HEK293 (cell line): ENCODE results near the gene NEDD1.

Experiments
- CTCF ChIA-PET: fragments of 350-600 bp; formaldehyde crosslinking; extraction: SDS; loops from one replicate; lab custom pipeline; 2021; ENCODE audit warnings: antibody characterized with exemption; lab: Yijun Ruan, JAX
- POLR2A ChIA-PET: fragments of 300-600 bp; formaldehyde crosslinking; extraction: SDS; loops from one replicate; lab custom pipeline; 2020; ENCODE audit warnings: antibody characterized with exemption, inconsistent platforms; lab: Yijun Ruan, JAX
- H3K27ac ChIP-seq: fragments of 200-500 bp; sonication (Bioruptor generic); 2 replicates; pipeline ENCODE4 v1.5.1; 2014; ENCODE audit warnings: low read depth, low read length, control low read depth, inconsistent platforms; ENCODE audit errors: extremely low read depth
- H3K36me3 ChIP-seq, 2 experiments: fragments of 200-500 bp in 1 of 2; sonication (Bioruptor generic) in 1 of 2; 1 replicate in 1 of 2; 2 replicates in 1 of 2; pipeline ENCODE4 v1.5.1; 2014 to 2017; ENCODE audit warnings: inconsistent platforms in 2 of 2, low read length in 2 of 2; ENCODE audit not compliant: control insufficient read depth in 2 of 2, insufficient read depth in 1 of 2
- H3K4me1 ChIP-seq: fragments of 200-500 bp; sonication (Bioruptor generic); 2 replicates; pipeline ENCODE4 v1.5.1; 2014; ENCODE audit warnings: mild to moderate bottlenecking, low read length, inconsistent platforms; ENCODE audit not compliant: control insufficient read depth, insufficient read depth
- H3K4me3 ChIP-seq: 2 replicates; pipeline ENCODE4 v1.5.1; 2011; ENCODE audit warnings: low read depth, mild to moderate bottlenecking, control low read depth, low read length, moderate library complexity
- H3K9me3 ChIP-seq: fragments of 200-500 bp; sonication (Bioruptor generic); 2 replicates; pipeline ENCODE4 v1.5.1; 2014; ENCODE audit warnings: low read depth, low read length, inconsistent platforms; ENCODE audit not compliant: control insufficient read depth, insufficient read depth
- BCL11B ChIP-seq: fragments of 450-650 bp; formaldehyde crosslinking; IDR thresholded peaks from 2 replicates; pipeline ENCODE4 v1.5.1; 2016; ENCODE audit warnings: low read depth, missing biosample characterization, missing genetic modification characterization
- BCL6B ChIP-seq: fragments of 450-650 bp; formaldehyde crosslinking; IDR thresholded peaks from 2 replicates; pipeline ENCODE4 v1.5.1; 2017; ENCODE audit warnings: missing biosample characterization, missing genetic modification characterization
- GLIS2 ChIP-seq: fragments of 450-650 bp; formaldehyde crosslinking; IDR thresholded peaks from 2 replicates; pipeline ENCODE4 v1.5.1; 2016; ENCODE audit warnings: missing biosample characterization, missing genetic modification characterization
- HIC1 ChIP-seq: fragments of 450-650 bp; formaldehyde crosslinking; IDR thresholded peaks from 2 replicates; pipeline ENCODE4 v1.5.1; 2016; ENCODE audit warnings: missing biosample characterization, missing genetic modification characterization
- PRDM1 ChIP-seq: fragments of 450-650 bp; formaldehyde crosslinking; IDR thresholded peaks from 2 replicates; pipeline ENCODE4; 2016; ENCODE audit warnings: missing biosample characterization, missing genetic modification characterization
- REPIN1 ChIP-seq: fragments of 450-650 bp; formaldehyde crosslinking; IDR thresholded peaks from 2 replicates; pipeline ENCODE4 v1.5.1; 2017; ENCODE audit warnings: missing biosample characterization, missing genetic modification characterization, low read depth
- SP7 ChIP-seq: fragments of 450-650 bp; formaldehyde crosslinking; IDR thresholded peaks from 2 replicates; pipeline ENCODE4 v1.5.1; 2016; ENCODE audit warnings: missing biosample characterization, missing genetic modification characterization
- ZFHX2 ChIP-seq: fragments of 450-650 bp; formaldehyde crosslinking; conservative IDR thresholded peaks from 2 replicates; pipeline ENCODE4 v1.5.1; 2016; ENCODE audit warnings: missing biosample characterization, missing genetic modification characterization
- ZIC2 ChIP-seq: fragments of 450-650 bp; formaldehyde crosslinking; IDR thresholded peaks from 2 replicates; pipeline ENCODE4 v1.5.1; 2016; ENCODE audit warnings: missing biosample characterization, missing genetic modification characterization
- ZNF335 ChIP-seq: fragments of 450-650 bp; formaldehyde crosslinking; conservative IDR thresholded peaks from 2 replicates; pipeline ENCODE4 v1.5.1; 2016; ENCODE audit warnings: missing biosample characterization, missing genetic modification characterization
- ZNF48 ChIP-seq: fragments of 450-650 bp; formaldehyde crosslinking; IDR thresholded peaks from 2 replicates; pipeline ENCODE4 v1.5.1; 2016; ENCODE audit warnings: missing biosample characterization, missing genetic modification characterization
- ZNF514 ChIP-seq: fragments of 450-650 bp; formaldehyde crosslinking; IDR thresholded peaks from 2 replicates; pipeline ENCODE4 v1.5.1; 2016; ENCODE audit warnings: missing biosample characterization, missing genetic modification characterization
- ZNF521 ChIP-seq: fragments of 450-650 bp; formaldehyde crosslinking; IDR thresholded peaks from 2 replicates; pipeline ENCODE4 v1.5.1; 2017; ENCODE audit warnings: missing biosample characterization, mild to moderate bottlenecking, missing genetic modification characterization
- ZNF530 ChIP-seq: fragments of 450-650 bp; formaldehyde crosslinking; IDR thresholded peaks from 2 replicates; pipeline ENCODE4 v1.5.1; 2016; ENCODE audit warnings: low read depth, missing biosample characterization, missing genetic modification characterization
- ZNF549 ChIP-seq: fragments of 450-650 bp; IDR thresholded peaks from 2 replicates; pipeline ENCODE4 v1.5.1; 2018; ENCODE audit warnings: missing biosample characterization, missing genetic modification characterization, mild to moderate bottlenecking, inconsistent platforms, moderate library complexity
- ZNF645 ChIP-seq: fragments of 450-650 bp; formaldehyde crosslinking; IDR thresholded peaks from 2 replicates; pipeline ENCODE4; 2016; ENCODE audit warnings: missing biosample characterization, missing genetic modification characterization
- ZNF654 ChIP-seq: fragments of 450-650 bp; formaldehyde crosslinking; IDR thresholded peaks from 2 replicates; pipeline ENCODE4 v1.5.1; 2016; ENCODE audit warnings: low read depth, missing biosample characterization, missing genetic modification characterization
- TF ChIP-seq, protein P1 (sequence below): fragments of 450-650 bp; formaldehyde crosslinking; IDR thresholded peaks from 2 replicates; pipeline ENCODE4 v1.5.1; 2016; ENCODE audit warnings: missing biosample characterization, missing genetic modification characterization
- TF ChIP-seq, protein P2 (sequence below): fragments of 450-650 bp; formaldehyde crosslinking; IDR thresholded peaks from 2 replicates; pipeline ENCODE4 v1.5.1; 2016; ENCODE audit warnings: missing biosample characterization, missing genetic modification characterization, low read depth
- TF ChIP-seq, protein P3 (sequence below): fragments of 450-650 bp; formaldehyde crosslinking; IDR thresholded peaks from 2 replicates; pipeline ENCODE4 v1.5.1; 2017; ENCODE audit warnings: missing biosample characterization, missing genetic modification characterization
- TF ChIP-seq, protein P4 (sequence below): fragments of 450-650 bp; formaldehyde crosslinking; IDR thresholded peaks from 2 replicates; pipeline ENCODE4 v1.5.1; 2016; ENCODE audit warnings: missing biosample characterization, missing genetic modification characterization, borderline replicate concordance

The NEDD1 gene

DNA sequence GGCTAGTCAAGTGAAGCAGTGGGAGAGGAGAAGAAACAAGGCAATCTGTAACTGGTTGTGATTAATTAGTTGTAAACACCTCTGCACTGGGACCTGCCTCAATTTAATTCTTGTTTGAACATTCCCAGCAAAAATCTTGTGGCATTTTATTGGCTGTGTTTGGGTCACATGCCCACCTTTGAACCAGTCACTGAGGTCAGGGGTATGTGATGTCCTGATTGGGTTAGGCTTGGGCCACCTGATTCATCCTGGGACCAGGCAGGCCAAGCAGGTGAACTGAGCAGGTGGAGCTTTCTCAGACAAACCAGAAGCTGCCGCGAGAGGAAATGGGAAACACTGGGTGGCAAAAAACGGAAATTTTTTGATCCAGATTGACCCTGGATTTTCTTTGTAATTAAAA, 72.5 kb downstream of the NEDD1 start (continued):
- TF ChIP-seq, protein P1, sequence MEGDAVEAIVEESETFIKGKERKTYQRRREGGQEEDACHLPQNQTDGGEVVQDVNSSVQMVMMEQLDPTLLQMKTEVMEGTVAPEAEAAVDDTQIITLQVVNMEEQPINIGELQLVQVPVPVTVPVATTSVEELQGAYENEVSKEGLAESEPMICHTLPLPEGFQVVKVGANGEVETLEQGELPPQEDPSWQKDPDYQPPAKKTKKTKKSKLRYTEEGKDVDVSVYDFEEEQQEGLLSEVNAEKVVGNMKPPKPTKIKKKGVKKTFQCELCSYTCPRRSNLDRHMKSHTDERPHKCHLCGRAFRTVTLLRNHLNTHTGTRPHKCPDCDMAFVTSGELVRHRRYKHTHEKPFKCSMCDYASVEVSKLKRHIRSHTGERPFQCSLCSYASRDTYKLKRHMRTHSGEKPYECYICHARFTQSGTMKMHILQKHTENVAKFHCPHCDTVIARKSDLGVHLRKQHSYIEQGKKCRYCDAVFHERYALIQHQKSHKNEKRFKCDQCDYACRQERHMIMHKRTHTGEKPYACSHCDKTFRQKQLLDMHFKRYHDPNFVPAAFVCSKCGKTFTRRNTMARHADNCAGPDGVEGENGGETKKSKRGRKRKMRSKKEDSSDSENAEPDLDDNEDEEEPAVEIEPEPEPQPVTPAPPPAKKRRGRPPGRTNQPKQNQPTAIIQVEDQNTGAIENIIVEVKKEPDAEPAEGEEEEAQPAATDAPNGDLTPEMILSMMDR, result no peak
- TF ChIP-seq SP7 (tag by site-specific recombination) (no peak), ZNF654 (tag by site-specific recombination) (no peak)
- TF ChIP-seq, protein P2, sequence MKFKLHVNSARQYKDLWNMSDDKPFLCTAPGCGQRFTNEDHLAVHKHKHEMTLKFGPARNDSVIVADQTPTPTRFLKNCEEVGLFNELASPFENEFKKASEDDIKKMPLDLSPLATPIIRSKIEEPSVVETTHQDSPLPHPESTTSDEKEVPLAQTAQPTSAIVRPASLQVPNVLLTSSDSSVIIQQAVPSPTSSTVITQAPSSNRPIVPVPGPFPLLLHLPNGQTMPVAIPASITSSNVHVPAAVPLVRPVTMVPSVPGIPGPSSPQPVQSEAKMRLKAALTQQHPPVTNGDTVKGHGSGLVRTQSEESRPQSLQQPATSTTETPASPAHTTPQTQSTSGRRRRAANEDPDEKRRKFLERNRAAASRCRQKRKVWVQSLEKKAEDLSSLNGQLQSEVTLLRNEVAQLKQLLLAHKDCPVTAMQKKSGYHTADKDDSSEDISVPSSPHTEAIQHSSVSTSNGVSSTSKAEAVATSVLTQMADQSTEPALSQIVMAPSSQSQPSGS (tag by site-specific recombination), result no peak

GRCh38 chr12:96980991-96981414, 73.9 kb downstream of the NEDD1 start:
- POLR2A ChIA-PET, result no interaction called here
- H3K4me1 ChIP-seq, result no peaks in the 10 kb centered on the region
- no peaks in the 10 kb centered on the region for H3K9me3 ChIP-seq
- H3K36me3 ChIP-seq, result no peaks in the 10 kb centered on the region
- no peak overlapping the region for H3K27ac ChIP-seq
- CTCF ChIA-PET, result no interaction called here
- H3K4me3 ChIP-seq, result no peak overlapping the region
- TF ChIP-seq ZNF645 (tag by site-specific recombination) (no peak), ZNF335 (tag by site-specific recombination) (no peak), BCL11B (tag by site-specific recombination) (no peak), HIC1 (tag by site-specific recombination) (no peak), ZNF549 (no peak), GLIS2 (tag by site-specific recombination) (no peak), REPIN1 (tag by site-specific recombination) (no peak), ZNF530 (tag by site-specific recombination) (no peak), ZIC2 (tag by site-specific recombination) (no peak)
- TF ChIP-seq, protein P3, sequence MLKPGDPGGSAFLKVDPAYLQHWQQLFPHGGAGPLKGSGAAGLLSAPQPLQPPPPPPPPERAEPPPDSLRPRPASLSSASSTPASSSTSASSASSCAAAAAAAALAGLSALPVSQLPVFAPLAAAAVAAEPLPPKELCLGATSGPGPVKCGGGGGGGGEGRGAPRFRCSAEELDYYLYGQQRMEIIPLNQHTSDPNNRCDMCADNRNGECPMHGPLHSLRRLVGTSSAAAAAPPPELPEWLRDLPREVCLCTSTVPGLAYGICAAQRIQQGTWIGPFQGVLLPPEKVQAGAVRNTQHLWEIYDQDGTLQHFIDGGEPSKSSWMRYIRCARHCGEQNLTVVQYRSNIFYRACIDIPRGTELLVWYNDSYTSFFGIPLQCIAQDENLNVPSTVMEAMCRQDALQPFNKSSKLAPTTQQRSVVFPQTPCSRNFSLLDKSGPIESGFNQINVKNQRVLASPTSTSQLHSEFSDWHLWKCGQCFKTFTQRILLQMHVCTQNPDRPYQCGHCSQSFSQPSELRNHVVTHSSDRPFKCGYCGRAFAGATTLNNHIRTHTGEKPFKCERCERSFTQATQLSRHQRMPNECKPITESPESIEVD, result no peak

- Histone ChIP-seq H3K4me1 (no peaks in the 10 kb centered on the region), H3K4me3 (no peak overlapping the region), H3K36me3 (no peaks in the 10 kb centered on the region), H3K9me3 (no peaks in the 10 kb centered on the region), H3K27ac (no peak overlapping the region)
- ChIA-PET CTCF (interaction anchor here (0.6 kb wide), 2 partner anchors 485 to 966 kb away, joined by 3 read pairs; no protein-coding TSS in a partner anchor), POLR2A (interaction anchor here (0.9 kb wide), 1 partner anchor 27 kb away, joined by 3 read pairs; no protein-coding TSS in a partner anchor)
- TF ChIP-seq ZNF514 (tag by site-specific recombination), result no peak
- no peak for TF ChIP-seq ZFHX2 (tag by site-specific recombination)
- TF ChIP-seq, protein P4, sequence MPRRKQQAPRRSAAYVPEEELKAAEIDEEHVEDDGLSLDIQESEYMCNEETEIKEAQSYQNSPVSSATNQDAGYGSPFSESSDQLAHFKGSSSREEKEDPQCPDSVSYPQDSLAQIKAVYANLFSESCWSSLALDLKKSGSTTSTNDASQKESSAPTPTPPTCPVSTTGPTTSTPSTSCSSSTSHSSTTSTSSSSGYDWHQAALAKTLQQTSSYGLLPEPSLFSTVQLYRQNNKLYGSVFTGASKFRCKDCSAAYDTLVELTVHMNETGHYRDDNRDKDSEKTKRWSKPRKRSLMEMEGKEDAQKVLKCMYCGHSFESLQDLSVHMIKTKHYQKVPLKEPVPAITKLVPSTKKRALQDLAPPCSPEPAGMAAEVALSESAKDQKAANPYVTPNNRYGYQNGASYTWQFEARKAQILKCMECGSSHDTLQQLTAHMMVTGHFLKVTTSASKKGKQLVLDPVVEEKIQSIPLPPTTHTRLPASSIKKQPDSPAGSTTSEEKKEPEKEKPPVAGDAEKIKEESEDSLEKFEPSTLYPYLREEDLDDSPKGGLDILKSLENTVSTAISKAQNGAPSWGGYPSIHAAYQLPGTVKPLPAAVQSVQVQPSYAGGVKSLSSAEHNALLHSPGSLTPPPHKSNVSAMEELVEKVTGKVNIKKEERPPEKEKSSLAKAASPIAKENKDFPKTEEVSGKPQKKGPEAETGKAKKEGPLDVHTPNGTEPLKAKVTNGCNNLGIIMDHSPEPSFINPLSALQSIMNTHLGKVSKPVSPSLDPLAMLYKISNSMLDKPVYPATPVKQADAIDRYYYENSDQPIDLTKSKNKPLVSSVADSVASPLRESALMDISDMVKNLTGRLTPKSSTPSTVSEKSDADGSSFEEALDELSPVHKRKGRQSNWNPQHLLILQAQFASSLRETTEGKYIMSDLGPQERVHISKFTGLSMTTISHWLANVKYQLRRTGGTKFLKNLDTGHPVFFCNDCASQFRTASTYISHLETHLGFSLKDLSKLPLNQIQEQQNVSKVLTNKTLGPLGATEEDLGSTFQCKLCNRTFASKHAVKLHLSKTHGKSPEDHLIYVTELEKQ (tag by site-specific recombination), result no peak
- TF ChIP-seq BCL6B (tag by site-specific recombination), result no peak
- no peak for TF ChIP-seq ZNF521
- no peak for TF ChIP-seq PRDM1 (tag by site-specific recombination)
- no peak for TF ChIP-seq ZNF48 (tag by site-specific recombination)
These were observed 74.9 kb downstream of the NEDD1 start for GRCh38 chr12:96981911-96982310.
